Motor neuron (in vitro differentiated cells): ENCODE measurements around the gene LRATD1. TPM values are rescaled to one million over a fixed set of nuclear protein-coding genes. Genes with fewer than 3 reads are reported as not detected.

Experiments
- ATAC-seq, 8 experiments: fragments of 200-7000 bp; cut with Tn5 transposase; replicated peaks in 6 of 8; 2 replicates each; pipeline ENCODE4 v1.8.0; 2021; ENCODE audit warnings: mild to moderate bottlenecking in 8 of 8, moderate library complexity in 8 of 8
- H3K27ac ChIP-seq, 2 donors: fragments of 250-450 bp; sonication (Bioruptor Pico); 2 replicates each; pipeline ENCODE4 v1.9.0; 2021; ENCODE audit warnings: antibody characterized with exemption in 2 of 2, mild to moderate bottlenecking in 2 of 2, moderate library complexity in 1 of 2
- H3K4me1 ChIP-seq, 2 donors: fragments of 250-450 bp; sonication (Bioruptor Pico); replicated peaks in 1 of 2; 2 replicates each; pipeline ENCODE4 v1.6.1; 2021; ENCODE audit warnings: antibody characterized with exemption in 2 of 2, mild to moderate bottlenecking in 2 of 2, moderate library complexity in 1 of 2
- H3K4me3 ChIP-seq, 5 donors: fragments of 250-450 bp; sonication (Bioruptor Pico); 2 replicates each; pipeline ENCODE4 v1.9.0; 2021; ENCODE audit warnings: antibody characterized with exemption in 5 of 5, mild to moderate bottlenecking in 5 of 5, moderate library complexity in 4 of 5
- WGBS, 10 experiments: fragments of 450-650 bp; shearing (Covaris generic); methylation state at CpG; one replicate each; pipeline ENCODE4 v1.0.0; 2022; 5-methylcytosine and 5-hydroxymethylcytosine counted together
- in situ Hi-C, 9 experiments: fragments of 400-800 bp; cut with MboI; loops; one replicate each; pipeline ENCODE4 v1.15.0; 2021; ENCODE audit warnings: low sequenced_read_pairs in 9 of 9, low pct_unique_long_range_greater_than_20kb in 2 of 9; ENCODE audit not compliant: unreplicated experiment in 9 of 9
- total RNA-seq, 8 experiments: library from RNA; unstranded; fragments of 300-600 nt; gene quantifications; 2 replicates each; pipeline versions ENCODE4 v1.2.3 to v1.2.4, GENCODE V29; 2022

Gene LRATD1
- total RNA-seq = 10 to 100 TPM; 15.4 to 29.4 (median 19.5) TPM

- peak; percentile 71 to 86 (median 84) for ATAC-seq
- WGBS, 10 experiments = 0 to 33% (median 4%) methylated on average over 1 to 26 of the region's 81 CpGs; no CpG with 5 or more reads in 5 of the 10 experiments
- peaks cover 5 to 6% of the 10 kb centered on the region in 2 donors for H3K4me1 ChIP-seq
- peak within 1 kb of the TSS in 1 of 2 donors; percentile 13 for H3K27ac ChIP-seq
- peak within 1 kb of the TSS; percentile 48 to 70 (median 55) for H3K4me3 ChIP-seq
- in situ Hi-C loops = loop anchor here in 3 of 9 experiments (25.0 kb wide), 2 partner anchors 195 to 955 kb away; partner anchors contain the start of gene DDX1 (in 2 of the 3)
Observed at GRCh38 chr2:14632133-14632936, at the start of gene LRATD1. Gene LRATD1 (plus strand): TSS chr2:14632717. CDS start chr2:14633980, 1,263 bp downstream.

GRCh38 chr2:14583059-14583458, 49.5 kb upstream of the LRATD1 start:
- 83 to 100% (median 99%) methylated on average over 1 to 2 of the region's 2 CpGs; no CpG with 5 or more reads in 2 of the 10 experiments for WGBS, 10 experiments
- ATAC-seq = no peak
- H3K27ac ChIP-seq = no peak overlapping the region
- no peak overlapping the region for H3K4me3 ChIP-seq
- in situ Hi-C loops = no loop called here
- H3K4me1 ChIP-seq = no peaks in the 10 kb centered on the region

GRCh38 chr2:14583802-14584201, 48.7 kb upstream of the LRATD1 start:
- WGBS, 10 experiments = 22 to 100% (median 71%) methylated on average over 1 to 4 of the region's 4 CpGs
- in situ Hi-C loops = no loop called here
- Histone ChIP-seq H3K27ac (no peak overlapping the region), H3K4me1 (no peaks in the 10 kb centered on the region), H3K4me3 (no peak overlapping the region)
- ATAC-seq = no peak

- no peak overlapping the region for H3K27ac ChIP-seq
- no peak overlapping the region for H3K4me3 ChIP-seq
- no peaks in the 10 kb centered on the region for H3K4me1 ChIP-seq
- 31 to 100% (median 72%) methylated on average over 1 to 4 of the region's 4 CpGs; no CpG with 5 or more reads in 1 of the 10 experiments for WGBS, 10 experiments
- in situ Hi-C loops = no loop called here
- ATAC-seq = peak in 2 of 8 experiments; percentile 54 to 88
Observed at GRCh38 chr2:14587119-14587518, 45.4 kb upstream of the LRATD1 start.

GRCh38 chr2:14601156-14601770, 31.3 kb upstream of the LRATD1 start:
- WGBS, 10 experiments = 50 to 100% (median 86%) methylated on average over 1 to 3 of the region's 3 CpGs; no CpG with 5 or more reads in 2 of the 10 experiments
- H3K4me1 ChIP-seq = no peaks in the 10 kb centered on the region
- H3K4me3 ChIP-seq = no peak overlapping the region
- no peak for ATAC-seq
- H3K27ac ChIP-seq = no peak overlapping the region
- in situ Hi-C loops = no loop called here

GRCh38 chr2:14602309-14602708, 30.2 kb upstream of the LRATD1 start:
- peak in 3 of 8 experiments; percentile 81 to 87 (median 87) for ATAC-seq
- H3K4me3 ChIP-seq = no peak overlapping the region
- no peaks in the 10 kb centered on the region for H3K4me1 ChIP-seq
- 9 to 80% (median 57%) methylated on average over 1 of the region's 1 CpG; no CpG with 5 or more reads in 5 of the 10 experiments for WGBS, 10 experiments
- no peak overlapping the region for H3K27ac ChIP-seq
- in situ Hi-C loops = no loop called here

GRCh38 chr2:14603676-14604075, 28.8 kb upstream of the LRATD1 start:
- 27 to 100% (median 72%) methylated on average over 1 to 2 of the region's 2 CpGs; no CpG with 5 or more reads in 1 of the 10 experiments for WGBS, 10 experiments
- no peaks in the 10 kb centered on the region for H3K4me1 ChIP-seq
- in situ Hi-C loops = no loop called here
- peak in 3 of 8 experiments; percentile 44 to 81 (median 80) for ATAC-seq
- H3K4me3 ChIP-seq = no peak overlapping the region
- no peak overlapping the region for H3K27ac ChIP-seq

GRCh38 chr2:14608245-14608644, 24.3 kb upstream of the LRATD1 start:
- no peak for ATAC-seq
- in situ Hi-C loops = no loop called here
- 29 to 100% (median 80%) methylated on average over 1 to 2 of the region's 2 CpGs; no CpG with 5 or more reads in 3 of the 10 experiments for WGBS, 10 experiments
- Histone ChIP-seq H3K27ac (no peak overlapping the region), H3K4me1 (peaks cover 0 to 5% of the 10 kb centered on the region in 2 donors), H3K4me3 (no peak overlapping the region)

- H3K4me1 ChIP-seq = peaks cover 0 to 9% of the 10 kb centered on the region in 2 donors
- in situ Hi-C loops = no loop called here
Observed at GRCh38 chr2:14614017-14614416, 18.5 kb upstream of the LRATD1 start.

GRCh38 chr2:14615121-14615520, 17.4 kb upstream of the LRATD1 start:
- ATAC-seq = no peak

More at GRCh38 chr2:14614017-14614416, 18.5 kb upstream of the LRATD1 start:
- Histone ChIP-seq H3K27ac (no peak overlapping the region), H3K4me3 (no peak overlapping the region)
- peak in 3 of 8 experiments; percentile 75 to 94 (median 84) for ATAC-seq

GRCh38 chr2:14615760-14616159, 16.8 kb upstream of the LRATD1 start:
- in situ Hi-C loops = no loop called here
- no peak for ATAC-seq
- Histone ChIP-seq H3K27ac (no peak overlapping the region), H3K4me1 (peaks cover 0 to 9% of the 10 kb centered on the region in 2 donors), H3K4me3 (no peak overlapping the region)
- 30 to 93% (median 90%) methylated on average over 3 to 9 of the region's 9 CpGs; no CpG with 5 or more reads in 2 of the 10 experiments for WGBS, 10 experiments

More at GRCh38 chr2:14615121-14615520, 17.4 kb upstream of the LRATD1 start:
- Histone ChIP-seq H3K27ac (no peak overlapping the region), H3K4me1 (peaks cover 0 to 9% of the 10 kb centered on the region in 2 donors), H3K4me3 (no peak overlapping the region)
- in situ Hi-C loops = no loop called here

- ATAC-seq = no peak
- 21 to 92% (median 83%) methylated on average over 1 to 4 of the region's 4 CpGs; no CpG with 5 or more reads in 3 of the 10 experiments for whole genome bisulfite sequencing, 10 experiments
- H3K4me3 ChIP-seq = no peak overlapping the region
- in situ Hi-C loops = no loop called here
- no peak overlapping the region for H3K27ac ChIP-seq
- peaks cover 0 to 9% of the 10 kb centered on the region in 2 donors for H3K4me1 ChIP-seq
Observed at GRCh38 chr2:14616342-14616741, 16.2 kb upstream of the LRATD1 start.

GRCh38 chr2:14616950-14617349, 15.6 kb upstream of the LRATD1 start:
- in situ Hi-C loops = no loop called here
- Histone ChIP-seq H3K27ac (no peak overlapping the region), H3K4me1 (peaks cover 0 to 9% of the 10 kb centered on the region in 2 donors), H3K4me3 (no peak overlapping the region)
- WGBS, 10 experiments = 0 to 96% (median 76%) methylated on average over 1 to 4 of the region's 6 CpGs; no CpG with 5 or more reads in 3 of the 10 experiments
- no peak for ATAC-seq
